Activated CD4-positive, alpha-beta T cell treated with anti-CD3 and anti-CD28 coated beads, Interleukin-2, amount 50 U/mL, for 16 hours (primary cell): Measurements from ENCODE around the gene G6PD.
"Not testable (repeated sequence)": the region's sequence is repeated elsewhere in the genome, so short reads cannot be mapped to it uniquely, and the experiment has no call there.

Source experiments
- DNase-seq: peaks from one replicate; pipeline ENCODE4 v3.0.0-alpha.2; 2020

G6PD gene

GRCh38 chrX:154513716-154514115 is 32.9 kb downstream of the G6PD start:
- no peak for DNase-seq

GRCh38 chrX:154512879-154513553 is 33.6 kb downstream of the G6PD start:
- no peak for DNase-seq

GRCh38 chrX:154511761-154512160 is 34.9 kb downstream of the G6PD start:
- no peak for DNase-seq

- DNase-seq, result no peak
Measured at GRCh38 chrX:154509455-154509854, 37.2 kb downstream of the G6PD start.

GRCh38 chrX:154508384-154508745 is 38.3 kb downstream of the G6PD start:
- no peak for DNase-seq

- DNase-seq, result no peak
Measured at GRCh38 chrX:154507673-154508383, 38.8 kb downstream of the G6PD start.

- DNase-seq, result no peak
Measured at GRCh38 chrX:154506483-154507332, 39.9 kb downstream of the G6PD start.

- DNase-seq, result no peak
Measured at GRCh38 chrX:154505734-154506133, 40.9 kb downstream of the G6PD start.

- DNase-seq, result no peak
Measured at GRCh38 chrX:154502989-154503388, 43.7 kb downstream of the G6PD start.

GRCh38 chrX:154502098-154502497 is 44.5 kb downstream of the G6PD start:
- DNase-seq, result no peak

GRCh38 chrX:154501423-154501822 is 45.2 kb downstream of the G6PD start:
- not testable (repeated sequence) for DNase-seq

GRCh38 chrX:154496591-154497137 is 50.0 kb downstream of the G6PD start:
- DNase-seq, result not testable (repeated sequence)

- DNase-seq, result no peak
Measured at GRCh38 chrX:154495472-154495922, 51.1 kb downstream of the G6PD start.

GRCh38 chrX:154494715-154495114 is 51.9 kb downstream of the G6PD start:
- DNase-seq, result no peak

- peak; percentile 94 for DNase-seq
Measured at GRCh38 chrX:154490414-154491083, 56.1 kb downstream of the G6PD start, which contains the start of gene SLC10A3. SLC10A3 (minus strand) TSS chrX:154490629; CDS start chrX:154488940, 1,689 bp downstream.

- peak; percentile 39 for DNase-seq
Measured at GRCh38 chrX:154490021-154490413, 56.6 kb downstream of the G6PD start.

- no peak for DNase-seq
Measured at GRCh38 chrX:154489182-154489581, 57.5 kb downstream of the G6PD start.

GRCh38 chrX:154488336-154489075 is 58.1 kb downstream of the G6PD start:
- no peak for DNase-seq

GRCh38 chrX:154487518-154488290 is 58.9 kb downstream of the G6PD start:
- no peak for DNase-seq

GRCh38 chrX:154486396-154487207 is 60.0 kb downstream of the G6PD start, which contains the start of gene UBL4A:
UBL4A (minus strand) TSS chrX:154486615; CDS start chrX:154486584, 31 bp downstream.
- peak; percentile 55 for DNase-seq
